ENCODE results near the gene SPEM3. TPM values are rescaled to one million over a fixed set of nuclear protein-coding genes. Genes with fewer than 3 reads are reported as not detected.
A peak's percentile ranks its signal among the peaks of the same experiment; 100 is the strongest.

SPEM3 gene
- total RNA-seq, 3 donors from 2014 or later: not detected

DNA sequence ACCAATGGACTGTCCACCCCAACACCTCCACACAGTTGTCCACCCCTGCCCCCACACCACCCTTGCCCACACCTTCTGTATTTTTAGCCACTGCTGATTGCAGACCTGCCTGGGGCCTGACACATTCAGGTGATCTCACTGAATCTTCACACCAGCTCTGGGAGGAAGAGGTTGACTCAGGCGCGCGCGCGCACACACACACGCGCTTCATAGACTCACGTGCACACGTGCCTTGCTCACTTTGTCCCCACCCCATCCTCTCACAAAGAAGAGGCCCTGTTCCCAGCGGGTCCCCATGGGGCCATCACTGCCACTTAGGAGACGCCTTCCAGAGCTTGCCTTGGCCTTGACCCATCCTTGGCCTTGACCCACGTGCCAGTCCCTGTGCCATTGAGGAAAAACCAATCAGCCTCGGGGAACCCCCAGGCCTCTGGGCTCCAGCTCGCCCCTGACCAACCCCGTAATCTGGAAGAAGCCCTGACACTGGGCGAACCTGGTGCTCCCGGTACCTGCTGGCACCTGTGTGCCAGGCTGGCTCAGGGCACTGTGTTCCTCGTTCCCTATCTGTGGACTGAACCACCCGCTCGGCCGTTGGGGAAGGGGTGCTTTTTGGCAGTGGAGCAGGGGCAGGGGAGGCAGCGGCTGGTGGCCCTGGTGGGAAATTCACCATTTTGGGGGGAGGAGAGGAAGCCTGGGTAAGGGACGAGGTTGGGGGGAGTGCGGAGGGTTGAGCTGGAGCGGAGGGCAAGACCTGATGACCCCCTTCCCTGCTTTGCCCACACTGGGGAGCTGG, 17.8 kb upstream of the SPEM3 start:
- H3K27ac ChIP-seq: no peak overlapping the region
- TF ChIP-seq POLR2AphosphoS5 (IDR thresholded peaks at IDR 0.05) (no peak), POLR2A (IDR thresholded peaks at IDR 0.05) (no peak)
- TF ChIP-seq, protein P1, sequence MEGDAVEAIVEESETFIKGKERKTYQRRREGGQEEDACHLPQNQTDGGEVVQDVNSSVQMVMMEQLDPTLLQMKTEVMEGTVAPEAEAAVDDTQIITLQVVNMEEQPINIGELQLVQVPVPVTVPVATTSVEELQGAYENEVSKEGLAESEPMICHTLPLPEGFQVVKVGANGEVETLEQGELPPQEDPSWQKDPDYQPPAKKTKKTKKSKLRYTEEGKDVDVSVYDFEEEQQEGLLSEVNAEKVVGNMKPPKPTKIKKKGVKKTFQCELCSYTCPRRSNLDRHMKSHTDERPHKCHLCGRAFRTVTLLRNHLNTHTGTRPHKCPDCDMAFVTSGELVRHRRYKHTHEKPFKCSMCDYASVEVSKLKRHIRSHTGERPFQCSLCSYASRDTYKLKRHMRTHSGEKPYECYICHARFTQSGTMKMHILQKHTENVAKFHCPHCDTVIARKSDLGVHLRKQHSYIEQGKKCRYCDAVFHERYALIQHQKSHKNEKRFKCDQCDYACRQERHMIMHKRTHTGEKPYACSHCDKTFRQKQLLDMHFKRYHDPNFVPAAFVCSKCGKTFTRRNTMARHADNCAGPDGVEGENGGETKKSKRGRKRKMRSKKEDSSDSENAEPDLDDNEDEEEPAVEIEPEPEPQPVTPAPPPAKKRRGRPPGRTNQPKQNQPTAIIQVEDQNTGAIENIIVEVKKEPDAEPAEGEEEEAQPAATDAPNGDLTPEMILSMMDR (IDR thresholded peaks at IDR 0.05): no peak
- intact Hi-C loops (cut with DNase I; ENCODE audit: low total_unique reads): no loop called here
- no peaks in the 10 kb centered on the region for H3K27me3 ChIP-seq
- no peak overlapping the region for H3K4me3 ChIP-seq
- no peak for DNase-seq (ENCODE audit: low spot score in 2 of 2)
- H3K36me3 ChIP-seq: no peaks in the 10 kb centered on the region
- H3K4me1 ChIP-seq: peaks cover 0 to 4% of the 10 kb centered on the region in 2 donors
- no peaks in the 10 kb centered on the region for H3K9me3 ChIP-seq

DNA sequence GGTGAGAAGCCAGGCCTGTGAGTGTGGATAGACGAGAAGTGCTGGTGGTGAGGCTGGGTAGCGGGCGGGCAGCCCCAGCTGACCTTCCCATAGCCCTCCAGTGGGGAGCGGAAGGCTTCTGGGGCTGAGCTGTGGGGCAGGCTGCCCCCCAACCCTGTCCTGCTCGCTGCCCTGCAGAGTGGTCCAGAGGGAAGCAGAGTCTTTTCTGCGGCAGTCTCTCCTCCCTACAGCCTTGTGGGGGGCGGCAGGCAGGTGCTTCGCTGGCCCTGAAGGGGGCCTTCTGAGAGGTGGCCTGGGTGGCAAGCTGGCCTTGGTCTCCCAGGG, 17.3 kb upstream of the SPEM3 start:
- H3K36me3 ChIP-seq: no peaks in the 10 kb centered on the region
- no peaks in the 10 kb centered on the region for H3K4me1 ChIP-seq
- intact Hi-C loops (cut with DNase I; ENCODE audit: low total_unique reads): no loop called here
- no peaks in the 10 kb centered on the region for H3K27me3 ChIP-seq
- no peaks in the 10 kb centered on the region for H3K9me3 ChIP-seq
- no peak overlapping the region for H3K27ac ChIP-seq
- DNase-seq (ENCODE audit: low spot score in 2 of 2): no peak
- H3K4me3 ChIP-seq: no peak overlapping the region
- TF ChIP-seq, protein P1 (IDR thresholded peaks at IDR 0.05): no peak
- no peak for TF ChIP-seq POLR2A (IDR thresholded peaks at IDR 0.05)
- TF ChIP-seq POLR2AphosphoS5 (IDR thresholded peaks at IDR 0.05): no peak

- TF ChIP-seq POLR2AphosphoS5 (IDR thresholded peaks at IDR 0.05) (no peak), POLR2A (IDR thresholded peaks at IDR 0.05) (no peak)
- TF ChIP-seq, protein P1 (IDR thresholded peaks at IDR 0.05): no peak
- intact Hi-C loops (cut with DNase I; ENCODE audit: low total_unique reads): no loop called here
- Histone ChIP-seq H3K27ac (peak overlapping the region; percentile 13 to 83), H3K36me3 (no peaks in the 10 kb centered on the region), H3K9me3 (no peaks in the 10 kb centered on the region), H3K27me3 (no peaks in the 10 kb centered on the region), H3K4me3 (no peak overlapping the region), H3K4me1 (no peaks in the 10 kb centered on the region)
- no peak for DNase-seq (ENCODE audit: low spot score in 2 of 2)
Observed at GRCh38 chr17:7413346-7413985, 15.2 kb upstream of the SPEM3 start.

DNA sequence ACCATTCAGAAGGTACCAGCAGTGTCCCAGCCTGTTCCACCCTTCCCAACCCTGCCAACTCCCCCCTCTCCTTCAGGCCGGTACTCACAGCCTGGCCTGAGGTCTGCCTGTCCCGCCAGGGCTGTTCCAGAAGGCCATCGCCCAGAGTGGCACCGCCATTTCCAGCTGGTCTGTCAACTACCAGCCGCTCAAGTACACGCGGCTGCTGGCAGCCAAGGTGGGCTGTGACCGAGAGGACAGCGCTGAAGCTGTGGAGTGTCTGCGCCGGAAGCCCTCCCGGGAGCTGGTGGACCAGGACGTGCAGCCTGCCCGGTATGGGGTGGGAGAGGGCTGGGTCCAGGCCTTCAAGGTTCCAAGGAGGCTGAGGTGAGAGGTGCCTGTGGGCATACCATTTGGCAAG, 13.8 kb upstream of the SPEM3 start:
- Histone ChIP-seq H3K27ac (no peak overlapping the region), H3K4me1 (no peaks in the 10 kb centered on the region), H3K36me3 (no peaks in the 10 kb centered on the region), H3K4me3 (no peak overlapping the region), H3K9me3 (no peaks in the 10 kb centered on the region), H3K27me3 (no peaks in the 10 kb centered on the region)
- no peak for DNase-seq (ENCODE audit: low spot score in 2 of 2)
- TF ChIP-seq, protein P1 (IDR thresholded peaks at IDR 0.05): no peak
- no peak for TF ChIP-seq POLR2AphosphoS5 (IDR thresholded peaks at IDR 0.05)
- intact Hi-C loops (cut with DNase I; ENCODE audit: low total_unique reads): no loop called here

DNA sequence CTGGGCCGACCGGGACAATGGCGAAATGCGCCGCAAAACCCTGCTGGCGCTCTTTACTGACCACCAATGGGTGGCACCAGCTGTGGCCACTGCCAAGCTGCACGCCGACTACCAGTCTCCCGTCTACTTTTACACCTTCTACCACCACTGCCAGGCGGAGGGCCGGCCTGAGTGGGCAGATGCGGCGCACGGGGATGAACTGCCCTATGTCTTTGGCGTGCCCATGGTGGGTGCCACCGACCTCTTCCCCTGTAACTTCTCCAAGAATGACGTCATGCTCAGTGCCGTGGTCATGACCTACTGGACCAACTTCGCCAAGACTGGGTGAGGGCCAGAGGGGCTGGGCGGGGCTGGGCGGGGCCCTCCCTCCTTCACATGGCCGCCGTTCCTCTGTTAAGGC, 12.9 kb upstream of the SPEM3 start:
- H3K36me3 ChIP-seq: no peaks in the 10 kb centered on the region
- no peak overlapping the region for H3K27ac ChIP-seq
- no peaks in the 10 kb centered on the region for H3K4me1 ChIP-seq

More for the DNA sequence above, 12.9 kb upstream of the SPEM3 start:
- intact Hi-C loops (cut with DNase I; ENCODE audit: low total_unique reads): no loop called here
- Histone ChIP-seq H3K9me3 (no peaks in the 10 kb centered on the region), H3K4me3 (no peak overlapping the region), H3K27me3 (no peaks in the 10 kb centered on the region)
- no peak for TF ChIP-seq POLR2AphosphoS5 (IDR thresholded peaks at IDR 0.05)
- TF ChIP-seq, protein P1 (IDR thresholded peaks at IDR 0.05): no peak
- no peak for TF ChIP-seq POLR2A (IDR thresholded peaks at IDR 0.05)
- DNase-seq (ENCODE audit: low spot score in 2 of 2): no peak
